Aorta (tissue), 5 donors: Measurements from ENCODE around the gene OR56A5. TPM values are rescaled to one million over a fixed set of nuclear protein-coding genes. Genes with fewer than 3 reads are reported as not detected.

Source experiments
- ATAC-seq: fragments of 200-7000 bp; cut with Tn5 transposase; one replicate; pipeline ENCODE4 v1.9.1; 2022; ENCODE audit warnings: moderate library complexity; ENCODE audit not compliant: low FRiP score
- DNase-seq, 2 donors: peaks; one replicate each; pipeline ENCODE4 v3.0.0-alpha.2; 2020
- H3K27ac ChIP-seq, 2 donors: one replicate each; pipeline ENCODE4 v1.5.1; 2013; ENCODE audit warnings: low read length in 2 of 2, mild to moderate bottlenecking in 2 of 2, moderate library complexity in 2 of 2, control low read depth in 1 of 2, inconsistent platforms in 1 of 2, low read depth in 1 of 2
- H3K27me3 ChIP-seq, 2 donors: one replicate each; pipeline ENCODE4 v1.6.1; 2013; ENCODE audit warnings: control low read depth in 1 of 2, low read length in 1 of 2, mild to moderate bottlenecking in 1 of 2, moderate library complexity in 1 of 2; ENCODE audit not compliant: insufficient read depth in 2 of 2, control insufficient read depth in 1 of 2
- H3K36me3 ChIP-seq, 2 donors: one replicate each; pipeline ENCODE4 v1.6.1; 2013; ENCODE audit warnings: control low read depth in 1 of 2, low read length in 1 of 2, mild to moderate bottlenecking in 1 of 2; ENCODE audit not compliant: insufficient read depth in 2 of 2, control insufficient read depth in 1 of 2
- H3K4me1 ChIP-seq, 2 donors: one replicate each; pipeline ENCODE4 v1.6.1; 2013; ENCODE audit warnings: low read length in 2 of 2, control low read depth in 1 of 2, mild to moderate bottlenecking in 1 of 2, moderate library complexity in 1 of 2; ENCODE audit not compliant: insufficient read depth in 2 of 2, control insufficient read depth in 1 of 2
- H3K4me3 ChIP-seq, 2 donors: one replicate each; pipeline ENCODE4 v1.5.1; 2013; ENCODE audit warnings: low read length in 2 of 2, control low read depth in 1 of 2, mild to moderate bottlenecking in 1 of 2
- H3K9me3 ChIP-seq: one replicate; pipeline ENCODE4 v1.6.1; 2013; ENCODE audit warnings: mild to moderate bottlenecking, low read length; ENCODE audit not compliant: control insufficient read depth
- WGBS, 2 donors: extraction: QIAGEN DNeasy Blood & Tissue Kit; methylation state at CpG; one replicate each; pipeline ENCODE4 v1.1.7; 2013; 5-methylcytosine and 5-hydroxymethylcytosine counted together
- intact Hi-C, 2 donors: fragments of 100-400 bp; cut with DNase I; formaldehyde crosslinking; loops; one replicate each; pipeline versions ENCODE4 v1.14.2 to v1.15.0; 2022
- polyA plus RNA-seq, 2 donors: library from polyadenylated mRNA; stranded (reverse); fragments of 200-250 nt; gene quantifications; one replicate each; pipeline ENCODE4 v1.2.3, GENCODE V29; 2013
- total RNA-seq, 2 donors: library from RNA; stranded (reverse); fragmentation: NEBNext Ultra II Directional; extraction: Animal tissue kit (Norgen Biotek cat#: 25700); gene quantifications; one replicate each; pipeline ENCODE4 v1.2.1, GENCODE V29; 2021
- donor health status: healthy with polysubstance abuse.
- donor health status: Bipolar disorder and iron deficiency.
- donor health status: DM: no; HTN: no; CAD: no.
- donor health status: DM: no; HTN: no; CAD: no.
- donor health status: DM: yes; HTN: yes; CAD: no.

The OR56A5 gene
- total and polyA plus RNA-seq, 4 donors = not detected

DNA sequence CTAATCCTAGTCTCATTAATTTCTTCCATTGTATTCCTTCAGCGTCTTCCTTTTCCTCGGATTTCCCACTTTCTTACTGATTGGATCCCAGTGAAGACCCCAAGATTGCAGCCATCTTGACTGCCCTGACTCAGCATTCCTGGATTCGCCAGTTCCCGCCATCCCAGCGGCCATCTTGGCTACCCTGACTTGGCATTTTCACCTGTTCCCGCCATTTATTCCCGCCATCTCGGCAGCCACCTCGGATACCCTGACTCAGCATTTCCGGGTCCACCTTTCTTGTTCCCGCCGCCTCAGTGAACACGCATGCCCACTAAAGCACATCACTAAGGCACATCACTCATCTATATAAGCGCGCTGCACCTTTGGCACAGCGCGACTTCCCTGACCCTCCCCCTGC, 40.0 kb downstream of the OR56A5 start:
- intact Hi-C loops = no loop called here
- Histone ChIP-seq H3K36me3 (no peaks in the 10 kb centered on the region), H3K4me1 (no peaks in the 10 kb centered on the region), H3K27me3 (no peaks in the 10 kb centered on the region), H3K4me3 (no peak overlapping the region), H3K27ac (no peak overlapping the region), H3K9me3 (peaks cover 5% of the 10 kb centered on the region)
- WGBS, 2 donors = 93 to 95% methylated on average over 17 of the region's 17 CpGs
- no peak for DNase-seq
- ATAC-seq = no peak

DNA sequence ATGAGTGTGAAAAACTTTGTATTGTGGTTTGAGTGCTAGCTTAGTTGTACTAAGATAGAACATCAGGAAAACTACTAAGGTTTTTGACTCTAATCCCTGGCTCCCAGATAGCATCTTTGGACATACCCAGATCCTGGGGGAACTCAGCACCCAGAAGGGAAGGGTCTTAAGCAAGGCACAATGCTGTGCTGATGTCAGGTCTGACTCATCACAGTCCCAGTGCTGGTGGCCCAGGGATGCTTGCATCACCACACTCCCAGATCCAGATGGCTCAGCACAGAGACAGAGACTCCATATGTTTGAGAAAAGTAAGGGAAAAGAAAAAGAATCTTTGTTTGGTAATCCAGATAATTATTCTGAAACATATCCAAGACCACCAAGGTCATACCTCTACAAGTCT, 44.5 kb downstream of the OR56A5 start:
- no peak overlapping the region for H3K4me3 ChIP-seq

DNA sequence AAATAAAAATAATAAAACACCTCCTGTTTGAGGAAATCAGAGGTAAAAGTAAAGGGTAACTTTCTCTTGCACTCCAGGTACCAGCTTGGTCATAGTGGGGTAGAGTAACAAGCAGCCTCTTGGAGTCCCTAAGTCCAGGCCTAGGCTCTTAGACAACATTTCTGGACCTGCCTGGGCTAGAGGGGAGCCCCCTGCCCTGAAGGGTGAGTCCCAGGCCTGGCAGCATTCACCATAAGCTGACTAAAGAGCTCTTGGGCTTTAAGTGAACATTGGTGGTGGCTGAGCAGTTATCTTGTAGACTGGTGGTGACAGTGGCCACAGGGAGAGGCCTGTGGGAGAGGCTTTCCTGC, 44.9 kb downstream of the OR56A5 start:
- no peak overlapping the region for H3K4me3 ChIP-seq
- H3K36me3 ChIP-seq = no peaks in the 10 kb centered on the region

More for the DNA sequence above, 44.5 kb downstream of the OR56A5 start:
- intact Hi-C loops = no loop called here
- Histone ChIP-seq H3K27ac (no peak overlapping the region), H3K4me1 (no peaks in the 10 kb centered on the region), H3K9me3 (peaks cover 5% of the 10 kb centered on the region), H3K36me3 (no peaks in the 10 kb centered on the region), H3K27me3 (no peaks in the 10 kb centered on the region)
- no peak for ATAC-seq
- no peak for DNase-seq

DNA sequence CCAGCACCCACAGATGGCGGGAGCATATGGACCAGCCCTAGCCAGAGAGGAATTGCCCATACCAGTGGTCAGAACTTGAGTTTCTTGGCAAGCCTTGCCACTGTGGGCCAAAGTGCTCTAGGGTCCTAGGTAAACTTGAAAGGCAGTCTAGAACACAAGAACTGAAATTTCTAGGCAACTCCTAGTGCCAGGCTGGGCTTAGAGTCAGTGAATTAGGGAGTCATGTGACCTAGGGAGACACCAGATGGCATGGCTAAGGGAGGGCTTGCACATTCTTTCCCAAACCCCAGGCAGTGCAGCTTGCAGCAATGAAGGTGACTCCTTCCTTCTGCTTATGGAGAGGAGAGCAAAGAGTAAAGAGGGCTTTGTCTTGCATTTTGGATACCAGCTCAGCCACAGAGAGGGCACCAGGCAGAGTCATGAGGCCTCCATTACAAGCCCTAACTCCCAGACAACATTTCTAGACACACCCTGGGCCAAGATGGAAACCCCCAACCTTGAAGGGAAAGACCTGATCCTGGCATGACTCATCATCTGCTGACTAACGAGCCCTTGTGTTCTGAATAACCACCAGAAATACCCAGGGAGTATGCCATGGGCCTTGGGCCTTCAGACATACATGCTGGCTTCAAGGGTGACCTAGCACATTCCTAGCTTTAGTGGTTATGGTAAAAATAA, 45.4 kb downstream of the OR56A5 start:
- H3K36me3 ChIP-seq = no peaks in the 10 kb centered on the region
- H3K27me3 ChIP-seq = no peaks in the 10 kb centered on the region
- DNase-seq (no peak), ATAC-seq (no peak)
- H3K4me1 ChIP-seq = no peaks in the 10 kb centered on the region
- intact Hi-C loops = no loop called here
- 54 to 72% methylated on average over 2 of the region's 2 CpGs for WGBS, 2 donors
- no peak overlapping the region for H3K4me3 ChIP-seq
- peaks cover 5% of the 10 kb centered on the region for H3K9me3 ChIP-seq
- H3K27ac ChIP-seq = no peak overlapping the region

More for the DNA sequence above, 44.9 kb downstream of the OR56A5 start:
- intact Hi-C loops = no loop called here
- H3K27me3 ChIP-seq = no peaks in the 10 kb centered on the region
- no peak for DNase-seq
- no peak for ATAC-seq
- peaks cover 5% of the 10 kb centered on the region for H3K9me3 ChIP-seq
- no peaks in the 10 kb centered on the region for H3K4me1 ChIP-seq
- H3K27ac ChIP-seq = no peak overlapping the region

Other genes with a start within 250 kb of the OR56A5 start
- under 1 TPM; 0.24 to 0.26 TPM for gene OR56B1, start 232.0 kb downstream of the OR56A5 start, total RNA-seq
- gene OR56B1, start 232.0 kb downstream of the OR56A5 start, polyA plus RNA-seq = not detected
- gene OR52N4, start 214.3 kb downstream of the OR56A5 start, total RNA-seq = under 1 TPM; 0.78 to 0.87 TPM
- 1 to 10 TPM in 1 of 2 donors, not detected in 1; 1.2 TPM for gene OR52N4, start 214.3 kb downstream of the OR56A5 start, polyA plus RNA-seq
- gene OR52N5, start 185.1 kb downstream of the OR56A5 start, total RNA-seq = not detected
- gene OR52N5, start 185.1 kb downstream of the OR56A5 start, polyA plus RNA-seq = not detected
- not detected for gene OR52N1, start 177.2 kb downstream of the OR56A5 start, total RNA-seq
- gene OR52N1, start 177.2 kb downstream of the OR56A5 start, polyA plus RNA-seq = not detected
- not detected for gene OR52N2, start 159.6 kb downstream of the OR56A5 start, total RNA-seq
- gene OR52N2, start 159.6 kb downstream of the OR56A5 start, polyA plus RNA-seq = under 1 TPM in 1 of 2 donors, not detected in 1; 0.13 TPM
- gene OR52E6, start 126.6 kb downstream of the OR56A5 start, total RNA-seq = not detected
- not detected for gene OR52E6, start 126.6 kb downstream of the OR56A5 start, polyA plus RNA-seq
- gene OR52E8, start 110.8 kb downstream of the OR56A5 start, total RNA-seq = not detected
- not detected for gene OR52E8, start 110.8 kb downstream of the OR56A5 start, polyA plus RNA-seq
- gene OR52E4, start 87.9 kb downstream of the OR56A5 start, total RNA-seq = not detected
- not detected for gene OR52E4, start 87.9 kb downstream of the OR56A5 start, polyA plus RNA-seq
- gene OR52E5, start 75.3 kb downstream of the OR56A5 start, total RNA-seq = not detected
- gene OR52E5, start 75.3 kb downstream of the OR56A5 start, polyA plus RNA-seq = not detected
- gene OR56A3, start 26.2 kb downstream of the OR56A5 start, total RNA-seq = not detected
- not detected for gene OR56A3, start 26.2 kb downstream of the OR56A5 start, polyA plus RNA-seq
- gene OR52L1, start 18.5 kb upstream of the OR56A5 start, total RNA-seq = not detected
- not detected for gene OR52L1, start 18.5 kb upstream of the OR56A5 start, polyA plus RNA-seq
- gene OR56A4, start 38.5 kb upstream of the OR56A5 start, total RNA-seq = not detected
- gene OR56A4, start 38.5 kb upstream of the OR56A5 start, polyA plus RNA-seq = not detected
- gene OR56A1, start 62.3 kb upstream of the OR56A5 start, total RNA-seq = under 1 TPM in 1 of 2 donors, not detected in 1; 0.13 TPM
- gene OR56A1, start 62.3 kb upstream of the OR56A5 start, polyA plus RNA-seq = not detected
- not detected for gene OR56B4, start 139.2 kb upstream of the OR56A5 start, total RNA-seq
- not detected for gene OR56B4, start 139.2 kb upstream of the OR56A5 start, polyA plus RNA-seq
- not detected for gene OR52B2, start 201.8 kb upstream of the OR56A5 start, total RNA-seq
- not detected for gene OR52B2, start 201.8 kb upstream of the OR56A5 start, polyA plus RNA-seq
- gene OR52W1, start 230.7 kb upstream of the OR56A5 start, total RNA-seq = not detected
- gene OR52W1, start 230.7 kb upstream of the OR56A5 start, polyA plus RNA-seq = not detected
- gene C11orf42, start 237.1 kb upstream of the OR56A5 start, total RNA-seq = not detected
- not detected for gene C11orf42, start 237.1 kb upstream of the OR56A5 start, polyA plus RNA-seq